ENCODE measurements around the gene ANKRD45.
"Not testable (repeated sequence)": the region's sequence is repeated elsewhere in the genome, so short reads cannot be mapped to it uniquely, and the experiment has no call there.

Gene ANKRD45

DNA sequence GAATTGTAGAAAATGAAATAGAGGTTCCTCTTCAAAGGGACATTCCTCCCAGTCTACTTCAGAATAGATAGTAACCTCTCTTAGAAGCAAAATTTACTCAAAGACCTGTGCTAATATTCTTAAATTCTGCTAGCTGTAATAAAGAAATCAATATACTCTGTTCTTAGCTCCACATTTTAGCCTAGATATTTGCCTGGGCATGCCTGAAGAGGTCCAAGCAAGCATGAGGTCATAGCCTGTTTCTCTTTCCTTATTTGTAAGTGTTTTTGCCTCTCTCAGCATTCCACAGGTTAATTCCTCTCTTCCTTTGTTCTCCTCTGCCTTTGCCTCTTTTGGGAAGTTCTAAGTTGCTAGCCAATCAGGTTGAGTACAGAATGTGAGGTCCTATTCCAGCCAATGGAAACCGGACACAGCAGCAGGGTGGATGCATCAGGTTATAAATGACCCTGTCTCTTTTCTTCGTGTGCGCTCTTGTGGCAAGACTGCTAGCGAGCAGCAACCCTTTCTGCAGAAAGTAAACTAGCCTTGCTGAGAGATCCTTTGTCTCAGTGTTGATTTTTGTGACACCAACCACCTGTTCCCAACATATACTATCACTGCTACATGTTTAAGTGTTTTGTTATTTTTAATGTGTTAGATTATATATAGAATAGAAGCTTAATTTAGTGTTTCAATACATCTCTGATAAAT is 27.1 kb downstream of the ANKRD45 start:
- not testable (repeated sequence) for DNase-seq (ENCODE audit: low spot score)

DNA sequence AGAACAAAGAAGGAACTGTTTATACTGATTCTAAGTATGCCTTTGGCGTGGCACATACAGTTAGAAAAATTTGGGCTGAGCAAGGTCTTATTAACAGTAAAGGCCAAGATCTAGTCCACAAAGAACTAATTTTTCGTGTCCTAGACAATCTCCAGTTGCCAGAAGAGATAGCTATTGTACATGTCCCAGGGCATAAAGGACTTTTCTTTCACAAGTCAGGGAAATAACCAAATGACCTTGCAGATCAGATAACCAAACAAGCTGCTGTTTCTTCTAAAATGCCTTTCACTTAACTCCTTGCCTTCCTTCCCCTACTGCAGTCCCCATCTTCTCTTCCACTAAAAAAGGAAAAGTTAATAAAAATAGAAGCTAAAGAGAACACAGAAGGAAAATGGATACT is 30.5 kb downstream of the ANKRD45 start:
- DNase-seq (ENCODE audit: low spot score): no peak

DNA sequence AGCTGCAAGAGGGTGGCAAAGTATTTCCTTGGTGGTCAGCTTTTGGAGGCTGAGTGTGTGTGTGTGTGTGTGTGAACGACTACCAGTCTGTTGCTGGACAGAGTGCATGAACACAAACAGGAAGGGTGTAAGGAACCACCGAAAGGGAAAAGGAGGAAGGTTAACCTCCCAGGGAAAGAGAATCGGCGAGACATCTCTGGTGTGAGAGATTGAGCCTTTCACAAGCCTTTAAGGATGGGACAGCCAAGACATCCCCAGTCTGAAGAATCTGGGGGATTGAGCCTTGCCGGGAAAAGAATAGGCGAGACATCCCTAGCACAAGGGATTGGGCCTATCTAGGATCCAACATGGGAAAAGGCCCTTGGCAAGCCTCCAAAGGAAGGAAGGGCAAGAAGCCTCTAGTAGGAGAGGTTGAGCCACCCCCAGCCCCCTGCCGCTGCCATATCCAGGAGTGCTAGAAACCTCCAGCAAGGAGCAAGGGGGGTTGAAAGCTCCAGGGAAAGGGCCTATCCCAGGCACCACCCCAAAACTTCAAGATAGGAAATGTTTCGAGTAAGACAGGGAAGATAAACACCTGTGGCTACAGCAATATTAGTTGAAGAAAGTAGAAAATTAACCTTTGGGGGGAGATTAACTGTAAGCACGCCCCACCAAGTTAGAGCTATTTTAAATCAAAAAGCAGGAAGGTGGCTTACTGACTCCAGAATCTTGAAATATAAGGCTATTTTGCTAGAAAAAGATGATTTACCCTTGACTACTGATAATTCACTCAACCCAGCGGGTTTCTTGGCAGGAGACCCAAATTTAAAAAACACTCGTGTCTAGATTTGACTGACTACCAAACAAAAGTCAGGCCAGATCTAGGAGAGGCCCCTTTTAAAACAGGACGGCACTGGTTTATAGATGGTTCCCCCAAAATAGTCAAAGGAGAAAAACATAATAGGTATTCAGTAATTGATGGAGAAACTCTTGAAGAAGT is 31.3 kb downstream of the ANKRD45 start:
- DNase-seq (ENCODE audit: low spot score): no peak

DNA sequence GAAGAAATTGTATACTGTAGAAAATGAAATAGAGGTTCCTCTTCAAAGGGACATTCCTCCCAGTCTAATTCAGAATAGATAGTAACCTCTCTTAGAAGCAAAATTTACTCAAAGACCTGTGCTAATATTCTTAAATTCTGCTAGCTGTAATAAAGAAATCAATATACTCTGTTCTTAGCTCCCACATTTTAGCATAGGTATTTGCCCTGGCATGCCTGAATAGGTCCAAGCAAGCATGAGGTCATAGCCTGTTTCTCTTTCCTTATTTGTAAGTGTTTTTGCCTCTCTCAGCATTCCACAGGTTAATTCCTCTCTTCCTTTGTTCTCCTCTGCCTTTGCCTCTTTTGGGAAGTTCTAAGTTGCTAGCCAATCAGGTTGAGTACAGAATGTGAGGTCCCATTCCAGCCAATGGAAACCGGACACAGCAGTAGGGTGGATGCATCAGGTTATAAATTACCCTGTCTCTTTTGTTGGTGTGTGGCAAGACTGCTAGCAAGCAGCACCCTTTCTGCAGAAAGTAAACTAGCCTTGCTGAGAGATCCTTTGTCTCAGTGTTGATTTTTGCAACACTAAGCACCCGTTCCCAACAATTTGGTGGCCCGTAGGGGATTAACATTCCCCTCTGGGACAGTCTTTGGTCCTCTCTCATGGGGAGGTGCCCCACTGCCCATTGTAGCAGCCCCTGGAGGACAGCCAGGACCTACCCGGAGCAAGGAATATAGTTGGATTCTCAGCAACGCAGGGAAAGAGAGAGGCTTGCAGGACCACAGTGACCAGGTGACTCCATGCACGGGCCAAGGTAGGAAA is 32.2 kb downstream of the ANKRD45 start:
- DNase-seq (ENCODE audit: low spot score): not testable (repeated sequence)

DNA sequence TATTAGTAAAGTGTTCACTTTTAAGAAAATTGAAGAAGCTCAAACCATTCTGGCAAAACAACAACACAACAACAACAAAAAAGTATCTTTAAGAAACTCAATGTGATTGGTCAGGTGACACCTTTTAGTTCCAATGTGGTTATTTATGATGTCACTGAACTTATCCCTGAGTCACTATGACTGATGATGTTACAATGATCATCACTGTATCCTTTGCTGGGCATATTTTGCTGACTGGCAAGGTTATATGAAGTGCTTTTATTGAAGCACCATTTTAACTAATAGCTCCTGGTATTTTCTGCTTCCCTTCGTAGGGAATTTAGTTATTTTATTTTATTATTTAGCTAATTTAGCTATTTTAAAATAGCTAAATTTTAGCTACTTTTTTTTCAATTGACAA is 34.5 kb downstream of the ANKRD45 start, which contains the start of gene TEX50:
TEX50 (plus strand) TSS at position 223 of the 400 bp plus-strand sequence. CDS start 184 bp downstream, outside the sequence.
- DNase-seq (ENCODE audit: low spot score): no peak

DNA sequence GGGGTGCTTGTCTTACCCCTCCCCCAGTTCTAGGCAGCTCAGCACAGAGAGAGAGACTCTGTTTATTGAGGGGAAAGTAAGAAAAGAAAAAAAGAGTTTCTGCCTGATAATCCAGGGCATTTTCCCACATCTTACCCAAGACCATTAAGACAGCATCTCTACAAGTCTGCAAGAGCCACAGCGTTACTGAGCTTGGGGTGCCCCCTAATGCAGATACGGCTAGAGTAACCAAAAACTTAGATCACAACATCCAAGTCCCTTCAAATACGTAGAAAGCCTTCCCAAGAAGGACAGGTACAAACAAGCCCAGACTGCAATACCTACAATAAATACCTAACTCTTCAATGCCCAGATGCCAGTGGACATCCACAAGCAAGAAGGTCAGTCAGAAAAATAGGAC is 40.8 kb downstream of the ANKRD45 start:
- no peak for DNase-seq (ENCODE audit: low spot score)

DNA sequence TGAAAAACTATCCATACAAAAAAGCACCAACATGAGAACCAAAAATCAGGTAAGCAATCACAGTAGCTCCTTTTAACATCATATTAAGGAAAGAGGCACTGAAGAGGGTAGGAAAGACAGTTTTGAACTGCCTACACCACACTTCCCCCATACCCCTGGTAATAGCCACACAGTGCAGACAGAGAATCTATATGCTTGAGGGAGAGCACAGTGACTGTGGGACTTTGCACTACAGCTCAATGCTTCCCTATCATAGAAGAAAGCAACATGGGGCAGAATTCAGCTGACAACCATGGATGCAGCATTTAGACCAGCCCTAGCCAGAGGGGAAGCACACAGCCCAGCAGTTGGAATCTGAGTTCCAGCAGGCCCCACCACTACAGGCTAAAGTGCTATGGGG is 42.4 kb downstream of the ANKRD45 start:
- no peak for DNase-seq (ENCODE audit: low spot score)

DNA sequence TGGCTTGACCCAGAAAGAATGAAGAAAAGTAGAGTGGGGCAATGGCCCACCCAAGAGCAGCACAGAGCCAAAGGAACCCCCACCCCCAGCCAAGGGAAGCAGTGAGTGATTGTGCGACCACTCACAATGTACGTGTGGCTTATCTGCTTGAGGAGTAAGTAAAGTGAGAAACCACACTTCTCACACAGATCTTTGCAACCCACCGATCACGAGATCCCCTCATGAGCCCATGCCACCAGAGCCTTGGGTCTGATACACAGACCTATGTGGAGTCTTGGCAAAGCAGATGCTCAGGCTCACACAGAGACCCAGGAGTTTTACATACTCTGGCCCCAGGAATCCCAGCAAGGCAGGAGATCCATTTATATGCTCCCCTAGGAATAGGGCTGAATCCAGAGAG is 52.8 kb downstream of the ANKRD45 start:
- no peak for DNase-seq (ENCODE audit: low spot score)

DNA sequence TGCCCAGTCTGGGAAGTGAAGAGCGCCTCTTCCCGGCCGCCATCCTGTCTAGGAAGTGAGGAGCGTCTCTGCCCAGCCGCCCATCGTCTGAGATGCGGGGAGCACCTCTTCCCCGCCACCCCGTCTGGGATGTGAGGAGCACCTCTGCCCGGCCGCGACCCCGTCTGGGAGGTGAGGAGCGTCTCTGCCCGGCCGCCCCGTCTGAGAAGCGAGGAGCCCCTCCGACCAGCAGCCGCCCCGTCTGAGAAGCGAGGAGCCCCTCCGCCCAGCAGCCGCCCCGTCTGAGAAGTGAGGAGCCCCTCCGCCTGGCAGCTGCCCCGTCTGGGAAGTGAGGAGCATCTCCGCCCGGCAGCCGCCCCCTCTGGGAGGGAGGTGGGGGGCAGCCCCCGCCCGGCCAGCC is 56.6 kb downstream of the ANKRD45 start:
- not testable (repeated sequence) for DNase-seq (ENCODE audit: low spot score)

DNA sequence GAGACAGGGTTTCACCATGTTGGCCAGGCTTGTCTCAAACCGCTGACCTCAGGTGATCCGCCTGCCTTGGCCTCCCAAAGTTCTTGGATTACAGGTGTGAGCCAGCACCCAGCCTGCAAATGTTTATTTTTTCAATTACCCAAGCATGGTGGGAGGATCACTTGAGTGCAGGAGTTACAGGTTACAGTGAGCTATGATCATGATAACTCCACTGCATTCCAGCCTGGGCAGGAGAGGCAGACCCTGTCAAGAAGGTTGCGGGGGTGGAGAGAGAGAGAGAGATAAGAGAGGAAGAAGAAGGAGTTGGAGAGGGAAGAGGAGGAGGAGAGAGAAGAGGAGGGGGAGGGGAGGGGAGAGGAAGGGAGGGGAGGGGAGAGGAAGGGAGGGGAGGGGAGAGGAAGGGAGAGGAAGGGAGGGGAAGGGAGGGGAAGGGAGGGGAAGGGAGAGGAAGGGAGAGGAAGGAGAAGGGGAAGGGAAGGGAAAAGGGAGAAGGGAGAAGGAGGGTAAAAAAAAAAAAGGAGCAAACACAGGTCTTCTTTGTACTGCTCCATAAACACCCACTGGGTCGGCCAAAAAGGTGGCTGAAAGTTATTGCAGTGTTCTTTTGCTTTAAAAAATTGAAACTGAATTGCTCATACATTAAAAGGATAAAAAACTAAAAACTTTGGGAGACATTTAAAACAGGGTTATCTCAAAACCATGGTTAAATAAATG is 61.0 kb downstream of the ANKRD45 start:
- no peak for DNase-seq (ENCODE audit: low spot score)

DNA sequence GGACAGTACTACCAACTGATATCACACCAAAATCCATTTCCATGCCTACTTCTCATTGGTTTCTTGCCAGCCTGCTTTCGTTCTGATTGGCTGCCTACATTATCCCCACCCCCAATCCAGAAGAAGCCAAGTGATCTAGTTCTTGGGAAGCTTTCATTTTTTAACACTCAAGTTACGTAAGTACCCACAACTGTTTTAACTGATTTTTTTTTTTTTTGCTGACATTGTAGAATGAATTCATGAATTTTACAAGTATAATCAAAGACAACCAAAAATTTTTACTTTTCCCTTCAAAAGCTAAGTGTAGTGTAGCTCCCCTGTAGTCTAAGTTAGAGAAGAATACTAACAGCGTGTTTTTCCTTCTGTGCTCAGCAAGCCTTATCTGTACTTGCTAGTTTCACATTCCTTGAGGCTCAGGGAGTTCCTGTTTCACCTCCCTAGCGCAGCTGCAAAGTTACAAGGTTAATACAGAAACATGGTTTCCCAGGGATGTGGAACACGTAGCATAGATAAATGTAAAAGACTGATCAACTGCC is 66.5 kb downstream of the ANKRD45 start, which contains the start of gene SLC9C2:
SLC9C2 (minus strand) TSS at position 17 of the 536 bp plus-strand sequence. CDS start 1,296 bp downstream, outside the sequence.
- DNase-seq (ENCODE audit: low spot score): no peak

DNA sequence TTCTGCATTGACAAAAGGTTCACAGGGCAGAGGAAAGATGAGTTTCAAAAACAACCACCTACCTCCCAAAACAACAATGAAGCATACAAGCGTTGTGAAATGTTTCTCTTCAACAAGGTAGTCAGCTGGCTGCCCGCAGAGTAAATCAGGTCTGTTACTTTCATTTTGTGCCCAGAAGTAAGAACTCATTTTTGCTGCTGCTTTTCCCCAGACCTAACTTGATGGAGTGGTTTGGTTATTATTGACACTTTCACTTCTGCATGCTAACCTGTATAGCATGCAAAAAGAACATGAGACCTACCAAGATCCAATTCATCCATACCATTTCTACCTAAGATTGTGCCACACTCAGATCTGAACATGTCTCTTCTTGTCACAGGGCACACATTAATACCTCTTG is 68.1 kb downstream of the ANKRD45 start:
- DNase-seq (ENCODE audit: low spot score): no peak

DNA sequence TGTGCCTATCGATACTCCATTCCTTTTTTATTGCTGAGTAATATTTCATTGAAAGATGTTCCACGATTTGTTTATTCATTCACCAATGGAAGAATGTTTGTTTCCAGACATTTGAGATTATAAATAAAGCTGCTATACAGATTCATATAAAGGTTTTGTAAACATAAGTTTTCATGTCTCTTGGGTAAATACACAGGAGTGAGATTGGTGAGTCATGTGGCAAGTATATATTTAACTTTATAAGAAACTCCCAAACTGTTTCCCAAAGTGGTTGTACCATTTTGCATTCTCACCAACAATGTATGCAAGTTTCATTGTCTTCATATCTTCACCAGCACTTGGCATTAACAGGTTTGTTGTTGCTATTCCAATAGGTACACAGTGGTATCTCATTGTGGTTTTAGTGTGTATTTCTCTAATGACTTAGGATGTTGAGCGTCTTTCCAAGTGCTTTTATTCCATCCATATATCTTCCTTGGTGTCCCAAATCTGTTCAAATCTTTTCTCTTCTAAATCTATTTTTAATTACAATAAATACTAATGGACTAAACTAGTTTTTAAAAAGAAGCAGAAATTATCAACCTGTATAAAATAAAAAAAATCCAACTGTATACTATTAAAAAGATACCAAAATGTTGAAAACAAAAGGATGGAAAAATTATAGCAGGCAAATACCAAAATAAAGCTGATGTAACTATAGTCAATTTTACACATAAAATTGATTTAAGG is 73.4 kb downstream of the ANKRD45 start:
- DNase-seq (ENCODE audit: low spot score): no peak

DNA sequence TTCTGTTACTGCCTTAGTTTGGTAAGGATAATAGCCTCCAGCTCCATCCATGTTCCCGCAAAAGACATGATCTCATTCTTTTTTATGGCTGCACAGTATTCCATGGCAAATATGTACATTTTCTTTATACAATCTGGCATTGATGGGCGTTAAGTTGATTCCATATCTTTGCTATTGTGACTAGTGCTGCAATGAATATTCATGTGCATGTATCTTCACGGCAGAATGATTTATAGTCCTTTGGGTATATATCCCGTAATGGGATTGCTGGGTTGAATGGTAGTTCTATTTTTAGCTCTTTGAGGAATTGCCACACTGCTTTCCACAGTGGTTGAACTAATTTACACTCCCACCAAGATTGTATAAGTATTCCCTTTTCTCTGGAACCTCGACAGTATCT is 78.5 kb downstream of the ANKRD45 start:
- DNase-seq (ENCODE audit: low spot score): not testable (repeated sequence)

DNA sequence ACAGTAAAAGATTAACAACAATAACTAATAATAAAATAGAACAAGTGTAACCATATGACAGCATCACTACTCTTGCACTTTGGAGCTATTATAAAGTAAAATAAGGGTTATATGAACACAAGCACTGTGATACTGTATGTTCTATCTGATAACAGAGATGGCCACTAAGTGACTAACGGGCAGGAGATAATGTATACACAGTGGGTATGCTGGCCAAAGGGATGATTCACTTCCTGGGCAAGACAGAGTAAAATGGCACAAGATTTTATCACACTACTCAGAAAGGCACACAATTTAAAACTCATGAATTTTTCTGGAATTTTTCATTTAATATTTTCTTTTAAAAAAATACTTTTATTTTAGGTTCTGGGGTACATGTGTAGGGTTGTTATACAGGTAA is 79.1 kb downstream of the ANKRD45 start:
- no peak for DNase-seq (ENCODE audit: low spot score)

DNA sequence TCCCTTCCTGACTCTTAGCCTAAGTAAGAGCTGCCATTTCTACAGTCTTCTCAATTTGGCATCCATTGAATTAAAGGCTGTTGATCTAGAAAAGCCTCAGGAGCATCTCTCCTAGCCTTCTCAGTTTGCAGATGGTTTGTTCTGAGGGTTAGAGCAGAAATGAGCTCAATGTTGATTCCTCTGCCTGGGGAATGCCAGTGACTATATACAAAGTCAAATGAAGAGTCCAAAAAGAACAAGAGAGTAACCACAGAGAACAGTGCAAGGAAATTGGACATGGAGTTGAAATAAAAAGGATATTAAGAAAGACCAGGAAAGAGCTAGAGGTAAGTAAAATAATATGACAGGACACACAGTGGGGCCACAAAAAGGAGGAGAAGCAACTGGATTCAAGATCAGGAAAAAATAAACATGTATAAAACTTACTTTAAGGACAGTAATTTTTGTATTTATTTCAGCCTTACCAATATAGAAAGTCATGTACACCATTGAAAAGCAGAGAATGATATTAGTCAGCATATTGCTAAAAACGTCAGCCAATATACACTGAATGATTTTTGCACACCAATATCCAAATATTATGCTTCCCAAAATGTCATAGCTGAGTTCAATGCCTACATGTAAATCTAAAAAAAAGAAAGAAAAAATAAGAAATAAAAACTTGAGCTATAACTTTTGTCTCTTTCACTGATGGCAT is 88.1 kb downstream of the ANKRD45 start:
- DNase-seq (ENCODE audit: low spot score): no peak

DNA sequence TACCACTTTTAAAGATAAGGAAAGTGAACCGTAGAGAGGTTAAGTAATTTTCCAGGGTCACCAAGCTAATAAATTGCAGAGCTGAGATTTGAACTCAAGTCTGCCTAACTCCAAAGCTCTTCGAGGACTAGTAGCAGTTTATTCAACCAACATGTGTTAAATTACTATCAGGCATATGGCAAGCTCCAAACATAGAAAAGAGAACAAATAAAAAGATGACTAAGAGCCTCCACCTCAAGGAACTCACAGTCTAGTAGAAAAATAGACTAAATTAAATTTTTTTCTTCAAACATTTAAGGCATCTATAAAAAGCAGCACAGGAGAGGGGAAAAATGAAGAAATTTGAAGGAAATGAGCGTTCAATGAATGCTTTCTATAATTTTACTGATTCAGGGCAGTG is 89.0 kb downstream of the ANKRD45 start:
- no peak for DNase-seq (ENCODE audit: low spot score)

DNA sequence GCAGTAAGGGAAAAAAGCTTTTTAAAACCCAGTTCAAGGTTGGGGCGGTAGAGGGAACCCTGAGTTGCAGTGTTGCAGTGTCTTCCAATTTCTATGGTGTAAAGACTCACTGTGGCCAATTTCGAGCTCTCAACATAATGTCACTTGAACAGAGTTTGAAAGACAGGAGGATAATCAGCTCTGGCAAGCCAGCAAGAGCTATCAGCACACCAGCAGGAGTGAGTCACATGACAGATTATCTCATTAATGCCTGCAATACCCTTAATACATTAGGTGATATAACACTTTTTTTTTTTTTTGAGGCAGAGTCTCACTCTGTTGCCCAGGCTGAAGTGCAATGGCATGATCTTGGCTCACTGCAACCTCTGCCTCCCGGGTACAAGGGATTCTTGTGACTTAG is 89.6 kb downstream of the ANKRD45 start:
- no peak for DNase-seq (ENCODE audit: low spot score)

DNA sequence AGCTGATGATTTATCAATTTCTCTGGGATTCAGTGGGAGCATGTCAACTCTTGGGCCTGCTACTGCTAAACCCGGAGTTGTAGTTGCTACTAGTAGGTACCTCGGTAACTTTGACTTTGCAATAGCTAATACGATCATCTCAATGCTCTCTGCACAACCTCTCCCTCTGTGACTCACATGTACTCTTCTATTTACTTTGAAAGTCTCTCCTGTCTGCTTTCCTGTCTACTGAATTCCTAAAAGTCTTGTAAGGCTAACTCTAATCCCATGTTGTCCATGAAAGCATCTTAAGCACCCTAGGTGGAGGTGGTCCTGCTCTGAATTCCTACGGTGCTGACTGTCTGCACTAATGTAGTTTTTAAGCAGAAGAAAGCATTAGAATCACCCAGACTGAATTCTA is 96.1 kb downstream of the ANKRD45 start:
- no peak for DNase-seq (ENCODE audit: low spot score)

Data from HuH-7 (cell line).